HepG2 (cell line): ENCODE data around the gene NME7. TPM values are rescaled to one million over a fixed set of nuclear protein-coding genes. Genes with fewer than 3 reads are reported as not detected.

Experiments
- ELF1 ChIP-seq: sonication (generic); formaldehyde crosslinking; IDR thresholded peaks from 2 replicates; pipeline ENCODE4 v1.4.0; 2020; ENCODE audit warnings: missing genetic modification reagents
- ELF3 ChIP-seq: IDR thresholded peaks from 2 replicates; pipeline ENCODE4 v1.6.1; 2016; ENCODE audit warnings: missing genetic modification reagents, missing compliant biosample characterization
- FOXM1 ChIP-seq: sonication (generic); formaldehyde crosslinking; IDR thresholded peaks from 2 replicates; pipeline ENCODE4 v1.5.0; 2020; ENCODE audit warnings: missing genetic modification reagents
- GTF3A ChIP-seq: sonication (generic); formaldehyde crosslinking; conservative IDR thresholded peaks from 2 replicates; pipeline ENCODE4 v1.4.0; 2020; ENCODE audit warnings: mild to moderate bottlenecking, missing genetic modification reagents
- KMT2A ChIP-seq: sonication (generic); formaldehyde crosslinking; IDR thresholded peaks from 2 replicates; pipeline ENCODE4 v1.4.0; 2020; ENCODE audit warnings: missing genetic modification reagents
- LCORL ChIP-seq, 2 experiments: fragments of 450-650 bp in 1 of 2; sonication (generic) in 1 of 2; formaldehyde crosslinking in 1 of 2; IDR thresholded peaks; 2 replicates each; pipeline versions ENCODE4 v1.5.0 to v1.6.1; 2017 to 2020; ENCODE audit warnings: antibody characterized with exemption in 1 of 2, missing genetic modification reagents in 1 of 2
- NAIF1 ChIP-seq: sonication (generic); formaldehyde crosslinking; IDR thresholded peaks from 2 replicates; pipeline ENCODE4 v1.5.0; 2020; ENCODE audit warnings: mild to moderate bottlenecking, missing genetic modification reagents, borderline replicate concordance
- NFIC ChIP-seq: IDR thresholded peaks from 2 replicates; pipeline ENCODE4 v1.6.1; 2012; ENCODE audit warnings: mild to moderate bottlenecking, low read length, inconsistent platforms
- NR3C1 ChIP-seq: sonication (generic); formaldehyde crosslinking; IDR thresholded peaks from 2 replicates; pipeline ENCODE4 v1.4.0; 2020; ENCODE audit warnings: missing genetic modification reagents
- RELA ChIP-seq: sonication (generic); formaldehyde crosslinking; IDR thresholded peaks from 2 replicates; pipeline ENCODE4 v1.4.0; 2020; ENCODE audit warnings: missing genetic modification reagents
- XBP1 ChIP-seq: sonication (generic); formaldehyde crosslinking; IDR thresholded peaks from 2 replicates; pipeline ENCODE4 v1.5.0; 2020; ENCODE audit warnings: missing genetic modification reagents
- ZHX2 ChIP-seq, 2 experiments: sonication (generic) in 1 of 2; formaldehyde crosslinking in 1 of 2; IDR thresholded peaks; 2 replicates each; pipeline versions ENCODE4 v1.6.1 to v1.9.0; 2014 to 2022; ENCODE audit warnings: antibody characterized with exemption in 1 of 2, borderline replicate concordance in 1 of 2, inconsistent platforms in 1 of 2, low read depth in 1 of 2, missing genetic modification reagents in 1 of 2
- ZNF44 ChIP-seq: sonication (generic); formaldehyde crosslinking; IDR thresholded peaks from 2 replicates; pipeline ENCODE4 v1.5.1; 2020; ENCODE audit warnings: mild to moderate bottlenecking, missing genetic modification reagents
- ZNF549 ChIP-seq: sonication (generic); formaldehyde crosslinking; IDR thresholded peaks from 2 replicates; pipeline ENCODE4 v1.5.0; 2020; ENCODE audit warnings: missing genetic modification reagents
- ZNF616 ChIP-seq: sonication (generic); formaldehyde crosslinking; IDR thresholded peaks from 2 replicates; pipeline ENCODE4 v1.5.0; 2020; ENCODE audit warnings: low read depth, mild to moderate bottlenecking, missing genetic modification reagents
- ZNF660 ChIP-seq: sonication (generic); formaldehyde crosslinking; IDR thresholded peaks from 2 replicates; pipeline ENCODE4 v1.5.1; 2020; ENCODE audit warnings: mild to moderate bottlenecking, low read depth, missing genetic modification reagents, borderline replicate concordance
- ZNF773 ChIP-seq: sonication (generic); formaldehyde crosslinking; IDR thresholded peaks from 2 replicates; pipeline ENCODE4 v1.4.0; 2020; ENCODE audit warnings: missing genetic modification reagents, borderline replicate concordance
- polyA plus RNA-seq, 8 experiments: library from polyadenylated mRNA; depleted of rRNA in 3 of 8; stranded (reverse) in 7 of 8; unstranded in 1 of 8; fragments of >200 nt; fragmentation: Illumina TruSeq in 4 of 8; extraction: Trizol in 4 of 8; gene quantifications; 2 replicates each; pipeline versions ENCODE4 v1.2.1 to v1.2.3, GENCODE V29; 2011 to 2016; ENCODE audit warnings: low read depth in 4 of 8, missing spikeins in 1 of 8, mixed read lengths in 1 of 8; ENCODE audit not compliant: insufficient read depth in 1 of 8
- total RNA-seq, 5 experiments: library from RNA; depleted of rRNA; stranded (reverse); fragments of >200 nt; fragmentation: Illumina TruSeq; extraction: Trizol; gene quantifications; 2 replicates each; pipeline ENCODE4 v1.2.3, GENCODE V29; 2016; ENCODE audit warnings: low read depth in 1 of 5
- TF ChIP-seq, protein P1 (sequence below): sonication (generic); formaldehyde crosslinking; IDR thresholded peaks from 2 replicates; pipeline ENCODE4 v1.8.0; 2022; ENCODE audit warnings: mild to moderate bottlenecking, missing genetic modification reagents, borderline replicate concordance
- TF ChIP-seq, protein P2 (sequence below): sonication (generic); formaldehyde crosslinking; IDR thresholded peaks from 2 replicates; pipeline ENCODE4 v1.8.1; 2023; ENCODE audit warnings: mild to moderate bottlenecking, inconsistent platforms, moderate library complexity, missing genetic modification reagents, borderline replicate concordance
- TF ChIP-seq, protein P3 (sequence below): IDR thresholded peaks from 2 replicates; pipeline ENCODE4 v1.6.1; 2016; ENCODE audit warnings: missing compliant biosample characterization, missing genetic modification reagents, borderline replicate concordance

The NME7 gene
- total and polyA plus RNA-seq, 2 of the 13 experiments (the other 11 are each of a cell fraction or from before 2014, with no cell fraction given), result 9.4 to 22.5 TPM

DNA sequence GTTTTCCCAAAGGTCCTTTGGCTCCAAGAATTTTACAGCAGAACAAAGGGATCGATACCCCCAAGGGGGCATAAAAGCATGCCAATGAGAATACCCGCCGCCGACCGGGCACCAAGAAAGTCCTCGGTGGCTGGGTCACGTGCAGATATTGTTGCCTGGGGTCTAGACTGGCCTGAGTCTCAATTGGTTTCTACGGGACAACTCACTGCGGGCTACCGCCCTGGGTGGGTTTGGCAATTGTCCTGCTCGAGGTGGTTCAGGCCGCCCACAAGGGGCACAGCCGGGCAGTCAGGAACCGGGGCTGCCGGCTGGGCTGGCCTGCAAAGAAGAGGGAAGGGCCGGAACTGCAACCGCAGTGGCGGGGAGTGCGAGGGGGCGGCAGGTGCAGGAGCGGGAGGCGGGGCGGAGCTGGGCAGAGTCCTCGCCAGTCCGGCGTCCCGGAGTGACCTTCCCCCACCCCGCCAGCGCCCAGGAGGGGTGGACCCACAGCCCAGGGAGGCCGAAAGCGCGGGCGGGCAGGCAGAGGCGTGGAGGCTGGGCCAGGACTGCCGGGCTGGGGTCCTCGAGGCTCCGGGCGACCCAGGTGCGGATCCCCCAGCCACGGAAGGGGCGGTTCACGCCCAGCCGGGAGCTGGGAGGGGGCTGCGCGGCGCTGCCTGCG lies 262.0 kb downstream of the NME7 start (continued):
- TF ChIP-seq, protein P1, sequence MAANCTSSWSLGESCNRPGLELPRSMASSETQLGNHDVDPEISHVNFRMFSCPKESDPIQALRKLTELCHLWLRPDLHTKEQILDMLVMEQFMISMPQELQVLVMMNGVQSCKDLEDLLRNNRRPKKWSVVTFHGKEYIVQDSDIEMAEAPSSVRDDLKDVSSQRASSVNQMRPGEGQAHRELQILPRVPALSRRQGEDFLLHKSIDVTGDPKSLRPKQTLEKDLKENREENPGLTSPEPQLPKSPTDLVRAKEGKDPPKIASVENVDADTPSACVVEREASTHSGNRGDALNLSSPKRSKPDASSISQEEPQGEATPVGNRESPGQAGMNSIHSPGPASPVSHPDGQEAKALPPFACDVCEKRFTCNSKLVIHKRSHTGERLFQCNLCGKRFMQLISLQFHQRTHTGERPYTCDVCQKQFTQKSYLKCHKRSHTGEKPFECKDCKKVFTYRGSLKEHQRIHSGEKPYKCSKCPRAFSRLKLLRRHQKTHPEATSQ (CRISPR knock-in tag), result no peak
- TF ChIP-seq NFIC (no peak; the same call in 1 of the 2 replicates), ZNF660 (CRISPR knock-in tag) (no peak), ZNF549 (CRISPR knock-in tag) (no peak), XBP1 (no peak), NAIF1 (CRISPR knock-in tag) (0 out of 2 replicates have a peak, but pooled peaks have one; percentile 44), ZNF773 (no peak), FOXM1 (CRISPR knock-in tag) (no peak), ELF3 (CRISPR knock-in tag) (no peak; the same call in 1 of the 2 replicates), ZNF44 (CRISPR knock-in tag) (no peak), KMT2A (CRISPR knock-in tag) (peak; percentile 64), ZNF616 (CRISPR knock-in tag) (peak; percentile 23; the same call in 1 of the 2 replicates), ELF1 (peak; percentile 80), GTF3A (CRISPR knock-in tag) (no peak), ZHX2 (IDR thresholded peaks at IDR 0.05; ENCODE audit: low read depth) (peak; percentile 51; the same call in 1 of the 2 replicates), ZHX2 (CRISPR knock-in tag; IDR thresholded peaks at IDR 0.05; ENCODE audit: borderline replicate concordance) (no peak), RELA (peak; percentile 40; the same call in 1 of the 2 replicates), NR3C1 (CRISPR knock-in tag) (no peak), LCORL (IDR thresholded peaks at IDR 0.05) (no peak), LCORL (CRISPR knock-in tag; IDR thresholded peaks at IDR 0.05) (peak; percentile 97)
- TF ChIP-seq, protein P2, sequence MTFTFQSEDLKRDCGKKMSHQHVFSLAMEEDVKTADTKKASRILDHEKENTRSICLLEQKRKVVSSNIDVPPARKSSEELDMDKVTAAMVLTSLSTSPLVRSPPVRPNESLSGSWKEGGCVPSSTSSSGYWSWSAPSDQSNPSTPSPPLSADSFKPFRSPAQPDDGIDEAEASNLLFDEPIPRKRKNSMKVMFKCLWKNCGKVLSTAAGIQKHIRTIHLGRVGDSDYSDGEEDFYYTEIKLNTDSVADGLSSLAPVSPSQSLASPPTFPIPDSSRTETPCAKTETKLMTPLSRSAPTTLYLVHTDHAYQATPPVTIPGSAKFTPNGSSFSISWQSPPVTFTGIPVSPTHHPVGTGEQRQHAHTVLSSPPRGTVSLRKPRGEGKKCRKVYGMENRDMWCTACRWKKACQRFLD (CRISPR knock-in tag), result 0 out of 2 replicates have a peak, but pooled peaks have one; percentile 77
- TF ChIP-seq, protein P3, sequence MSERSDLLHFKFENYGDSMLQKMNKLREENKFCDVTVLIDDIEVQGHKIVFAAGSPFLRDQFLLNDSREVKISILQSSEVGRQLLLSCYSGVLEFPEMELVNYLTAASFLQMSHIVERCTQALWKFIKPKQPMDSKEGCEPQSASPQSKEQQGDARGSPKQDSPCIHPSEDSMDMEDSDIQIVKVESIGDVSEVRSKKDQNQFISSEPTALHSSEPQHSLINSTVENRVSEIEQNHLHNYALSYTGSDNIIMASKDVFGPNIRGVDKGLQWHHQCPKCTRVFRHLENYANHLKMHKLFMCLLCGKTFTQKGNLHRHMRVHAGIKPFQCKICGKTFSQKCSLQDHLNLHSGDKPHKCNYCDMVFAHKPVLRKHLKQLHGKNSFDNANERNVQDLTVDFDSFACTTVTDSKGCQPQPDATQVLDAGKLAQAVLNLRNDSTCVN, result no peak
